Trophoblast cell (in vitro differentiated cells and primary cell): ENCODE results near the gene EEF1G.

Experiments used
- DNase-seq, 2 donors: peaks; one replicate each; pipeline ENCODE4 v3.0.0-alpha.2; 2016
- H2AFZ ChIP-seq: 2 replicates; pipeline ENCODE4 v1.6.1; 2013; ENCODE audit warnings: low read length, moderate library complexity, mild to moderate bottlenecking; ENCODE audit not compliant: insufficient read depth, poor library complexity
- H2AK5ac ChIP-seq: 2 replicates; pipeline ENCODE4 v1.6.1; 2013; ENCODE audit warnings: mild to moderate bottlenecking, low read length
- H2BK120ac ChIP-seq: 2 replicates; pipeline ENCODE4 v1.6.1; 2013; ENCODE audit warnings: low read length, mild to moderate bottlenecking, moderate library complexity; ENCODE audit not compliant: insufficient read depth, poor library complexity
- H2BK12ac ChIP-seq: 2 replicates; pipeline ENCODE4 v1.6.1; 2013; ENCODE audit warnings: mild to moderate bottlenecking, low read length, moderate library complexity
- H2BK5ac ChIP-seq: 2 replicates; pipeline ENCODE4 v1.6.1; 2013; ENCODE audit warnings: low read length, low read depth, moderate library complexity, mild to moderate bottlenecking; ENCODE audit not compliant: poor library complexity
- H3K14ac ChIP-seq: 2 replicates; pipeline ENCODE4 v1.6.1; 2013; ENCODE audit warnings: mild to moderate bottlenecking, low read length
- H3K18ac ChIP-seq: 2 replicates; pipeline ENCODE4 v1.6.1; 2013; ENCODE audit warnings: mild to moderate bottlenecking, low read length
- H3K23ac ChIP-seq: 2 replicates; pipeline ENCODE4 v1.6.1; 2013; ENCODE audit warnings: low read length
- H3K27ac ChIP-seq: 2 replicates; pipeline ENCODE4 v1.5.1; 2013; ENCODE audit warnings: low read depth, mild to moderate bottlenecking, inconsistent platforms, low read length, moderate library complexity
- H3K27me3 ChIP-seq: 2 replicates; pipeline ENCODE4 v1.6.1; 2013; ENCODE audit warnings: inconsistent platforms, mild to moderate bottlenecking, low read length, moderate library complexity; ENCODE audit not compliant: insufficient read depth
- H3K36me3 ChIP-seq, 2 experiments: 1 replicate in 1 of 2; 2 replicates in 1 of 2; pipeline ENCODE4 v1.6.1; 2013; ENCODE audit warnings: low read length in 2 of 2, mild to moderate bottlenecking in 2 of 2, moderate library complexity in 1 of 2; ENCODE audit not compliant: insufficient read depth in 2 of 2, control insufficient read depth in 1 of 2
- H3K4ac ChIP-seq: 2 replicates; pipeline ENCODE4 v1.6.1; 2013; ENCODE audit warnings: low read depth, mild to moderate bottlenecking, low read length, moderate library complexity
- H3K4me1 ChIP-seq, 2 experiments: 1 replicate in 1 of 2; 2 replicates in 1 of 2; pipeline ENCODE4 v1.6.1; 2013; ENCODE audit warnings: low read length in 2 of 2, mild to moderate bottlenecking in 2 of 2, moderate library complexity in 1 of 2; ENCODE audit not compliant: insufficient read depth in 2 of 2, control insufficient read depth in 1 of 2
- H3K4me2 ChIP-seq: 2 replicates; pipeline ENCODE4 v1.6.1; 2013; ENCODE audit warnings: inconsistent platforms, mild to moderate bottlenecking, low read length, moderate library complexity
- H3K4me3 ChIP-seq: 2 replicates; pipeline ENCODE4 v1.5.1; 2013; ENCODE audit warnings: mild to moderate bottlenecking, low read depth, low read length, inconsistent platforms
- H3K79me1 ChIP-seq: one replicate; pipeline ENCODE4 v1.6.1; 2013; ENCODE audit warnings: low read length
- H3K79me2 ChIP-seq: 2 replicates; pipeline ENCODE4 v1.6.1; 2013; ENCODE audit warnings: low read length, mild to moderate bottlenecking; ENCODE audit not compliant: control insufficient read depth, insufficient read depth, poor library complexity
- H3K9ac ChIP-seq: 2 replicates; pipeline ENCODE4 v1.6.1; 2013; ENCODE audit warnings: mild to moderate bottlenecking, low read length
- H3K9me3 ChIP-seq: 2 replicates; pipeline ENCODE4 v1.6.1; 2013; ENCODE audit warnings: low read depth, mild to moderate bottlenecking, control low read depth, inconsistent platforms, low read length; ENCODE audit not compliant: insufficient read depth
- H4K12ac ChIP-seq: 2 replicates; pipeline ENCODE4 v1.6.1; 2013; ENCODE audit warnings: low read depth, mild to moderate bottlenecking, low read length, moderate library complexity
- H4K8ac ChIP-seq: 2 replicates; pipeline ENCODE4 v1.6.1; 2013; ENCODE audit warnings: low read depth, mild to moderate bottlenecking, low read length, moderate library complexity
- H4K91ac ChIP-seq: one replicate; pipeline ENCODE4 v1.6.1; 2013; ENCODE audit warnings: low read depth, mild to moderate bottlenecking, low read length, moderate library complexity
- WGBS: extraction: QIAGEN DNeasy Blood & Tissue Kit; methylation state at CpG from one replicate; pipeline ENCODE4 v1.1.7; 2013; ENCODE audit warnings: missing lambda C conversion rate; ENCODE audit not compliant: insufficient read length, insufficient coverage; ENCODE audit errors: extremely low coverage; 5-methylcytosine and 5-hydroxymethylcytosine counted together

The EEF1G gene

GRCh38 chr11:62556108-62556874, 17.4 kb downstream of the EEF1G start:
- peaks cover 24% of the 10 kb centered on the region for H3K79me1 ChIP-seq
- no peak overlapping the region for H3K9ac ChIP-seq
- H3K4me2 ChIP-seq = peak overlapping the region; percentile 45
- no peaks in the 10 kb centered on the region for H3K9me3 ChIP-seq
- H4K91ac ChIP-seq = peak overlapping the region; percentile 50
- peak overlapping the region; percentile 39 for H2BK5ac ChIP-seq
- H2BK12ac ChIP-seq = peak overlapping the region; percentile 44
- peak overlapping the region; percentile 15 for H2BK120ac ChIP-seq
- peak overlapping the region; percentile 4 for H3K4ac ChIP-seq
- H3K4me1 ChIP-seq = peaks cover 56 to 59% of the 10 kb centered on the region in 2 experiments
- H3K27me3 ChIP-seq = no peaks in the 10 kb centered on the region
- H3K23ac ChIP-seq = no peak overlapping the region
- peaks cover 19 to 27% of the 10 kb centered on the region in 2 experiments for H3K36me3 ChIP-seq
- H2AFZ ChIP-seq = no peak overlapping the region
- no peak overlapping the region for H3K4me3 ChIP-seq
- H3K27ac ChIP-seq = peak overlapping the region; percentile 79
- H2AK5ac ChIP-seq = peak overlapping the region; percentile 18
- WGBS = no CpG with 5 or more reads among the region's 14 CpGs
- H3K18ac ChIP-seq = peak overlapping the region; percentile 12
- H3K14ac ChIP-seq = peak overlapping the region; percentile 30
- peak overlapping the region; percentile 15 for H4K8ac ChIP-seq
- H4K12ac ChIP-seq = no peak overlapping the region
- peak; percentile 90 to 91 for DNase-seq
- H3K79me2 ChIP-seq = peaks cover 2% of the 10 kb centered on the region

GRCh38 chr11:62555464-62556107, 18.1 kb downstream of the EEF1G start:
- peak overlapping the region; percentile 50 for H4K91ac ChIP-seq
- H3K14ac ChIP-seq = peak overlapping the region; percentile 30
- peak overlapping the region; percentile 72 for H2BK12ac ChIP-seq
- peaks cover 19 to 27% of the 10 kb centered on the region in 2 experiments for H3K36me3 ChIP-seq
- H3K18ac ChIP-seq = peak overlapping the region; percentile 64
- peak overlapping the region; percentile 15 for H2BK120ac ChIP-seq
- no peak overlapping the region for H2AFZ ChIP-seq
- no peaks in the 10 kb centered on the region for H3K9me3 ChIP-seq
- H3K27me3 ChIP-seq = no peaks in the 10 kb centered on the region
- H4K8ac ChIP-seq = peak overlapping the region; percentile 6
- DNase-seq = peak in 1 of 2 donors; percentile 44
- H2BK5ac ChIP-seq = peak overlapping the region; percentile 39
- peaks cover 2% of the 10 kb centered on the region for H3K79me2 ChIP-seq
- peaks cover 56 to 59% of the 10 kb centered on the region in 2 experiments for H3K4me1 ChIP-seq
- no peak overlapping the region for H3K23ac ChIP-seq
- no CpG with 5 or more reads among the region's 4 CpGs for WGBS
- H3K4me2 ChIP-seq = peak overlapping the region; percentile 45
- peaks cover 24% of the 10 kb centered on the region for H3K79me1 ChIP-seq
- no peak overlapping the region for H3K9ac ChIP-seq
- H4K12ac ChIP-seq = no peak overlapping the region
- H3K4ac ChIP-seq = peak overlapping the region; percentile 4
- no peak overlapping the region for H3K4me3 ChIP-seq
- no peak overlapping the region for H2AK5ac ChIP-seq
- peak overlapping the region; percentile 79 for H3K27ac ChIP-seq

GRCh38 chr11:62554387-62555167, 19.1 kb downstream of the EEF1G start:
- Histone ChIP-seq H2BK120ac (peak overlapping the region; percentile 43), H2AK5ac (peak overlapping the region; percentile 42), H3K14ac (peak overlapping the region; percentile 15), H3K4me1 (peaks cover 49 to 53% of the 10 kb centered on the region in 2 experiments), H4K91ac (peak overlapping the region; percentile 52), H3K4me2 (no peak overlapping the region), H2AFZ (no peak overlapping the region), H2BK5ac (no peak overlapping the region), H3K36me3 (peaks cover 13 to 21% of the 10 kb centered on the region in 2 experiments), H3K9me3 (no peaks in the 10 kb centered on the region), H3K27me3 (no peaks in the 10 kb centered on the region), H3K27ac (peak overlapping the region; percentile 12), H4K12ac (no peak overlapping the region), H4K8ac (peak overlapping the region; percentile 7), H2BK12ac (peak overlapping the region; percentile 70), H3K79me2 (peaks cover 2% of the 10 kb centered on the region), H3K23ac (no peak overlapping the region), H3K79me1 (peaks cover 24% of the 10 kb centered on the region), H3K4ac (peak overlapping the region; percentile 25), H3K18ac (peak overlapping the region; percentile 54), H3K9ac (no peak overlapping the region), H3K4me3 (no peak overlapping the region)
- WGBS = no CpG with 5 or more reads among the region's 7 CpGs
- DNase-seq = no peak

- DNase-seq = no peak
- H3K36me3 ChIP-seq = peaks cover 8 to 14% of the 10 kb centered on the region in 2 experiments
These were observed 19.8 kb downstream of the EEF1G start for GRCh38 chr11:62553839-62554361.

More at GRCh38 chr11:62553839-62554361, 19.8 kb downstream of the EEF1G start:
- Histone ChIP-seq H3K4me2 (peak overlapping the region; percentile 57), H2AFZ (no peak overlapping the region), H3K4me3 (no peak overlapping the region), H2BK12ac (peak overlapping the region; percentile 77), H3K4me1 (peaks cover 46 to 52% of the 10 kb centered on the region in 2 experiments), H3K18ac (peak overlapping the region; percentile 70), H3K27ac (peak overlapping the region; percentile 72), H3K4ac (no peak overlapping the region), H3K79me2 (peaks cover 2% of the 10 kb centered on the region), H3K14ac (peak overlapping the region; percentile 34), H3K23ac (no peak overlapping the region), H3K9ac (no peak overlapping the region), H4K12ac (no peak overlapping the region), H3K27me3 (no peaks in the 10 kb centered on the region), H4K91ac (peak overlapping the region; percentile 32), H3K9me3 (no peaks in the 10 kb centered on the region), H2BK120ac (peak overlapping the region; percentile 43), H2AK5ac (peak overlapping the region; percentile 49), H2BK5ac (peak overlapping the region; percentile 19), H3K79me1 (peaks cover 24% of the 10 kb centered on the region), H4K8ac (no peak overlapping the region)
- no CpG with 5 or more reads among the region's 8 CpGs for WGBS
